Ascending aorta (tissue), 2 donors: ENCODE results near the gene GLYATL3. TPM values are rescaled to one million over a fixed set of nuclear protein-coding genes. Genes with fewer than 3 reads are reported as not detected.

Source experiments
- DNase-seq, 2 donors: peaks; one replicate each; pipeline ENCODE4 v3.0.0-alpha.2; 2019; ENCODE audit warnings: low spot score in 2 of 2
- H3K27ac ChIP-seq, 2 donors: fragments of 200-600 bp; sonication (generic); one replicate each; pipeline ENCODE4 v1.5.1; 2016 to 2017; ENCODE audit warnings: mild to moderate bottlenecking in 1 of 2
- H3K27me3 ChIP-seq: fragments of 200-600 bp; sonication (generic); one replicate; pipeline ENCODE4 v1.5.1; 2017
- H3K36me3 ChIP-seq, 2 donors: fragments of 200-600 bp; sonication (generic); one replicate each; pipeline ENCODE4 v1.5.1; 2016
- H3K4me1 ChIP-seq, 2 donors: fragments of 200-600 bp; sonication (generic); one replicate each; pipeline ENCODE4 v1.5.1; 2016 to 2017; ENCODE audit warnings: mild to moderate bottlenecking in 1 of 2
- H3K4me3 ChIP-seq, 2 donors: fragments of 200-600 bp; sonication (generic); one replicate each; pipeline ENCODE4 v1.5.1; 2016 to 2017; ENCODE audit warnings: mild to moderate bottlenecking in 1 of 2
- H3K9me3 ChIP-seq, 2 donors: fragments of 200-600 bp; sonication (generic); one replicate each; pipeline ENCODE4 v1.5.1; 2016
- CTCF ChIP-seq, 3 experiments: fragments of 200-600 bp in 2 of 3; fragments of 450-650 bp in 1 of 3; sonication (generic) in 2 of 3; IDR thresholded peaks; one replicate each; pipeline ENCODE4 v1.5.1; 2016 to 2019; ENCODE audit warnings: antibody characterized with exemption in 3 of 3, mild to moderate bottlenecking in 1 of 3, moderate library complexity in 1 of 3
- intact Hi-C: fragments of 100-400 bp; cut with DNase I; formaldehyde crosslinking; loops from one replicate; pipeline ENCODE4 v1.15.1; 2023
- total RNA-seq: library from RNA; depleted of rRNA; stranded (reverse); fragments of >200 nt; gene quantifications from one replicate; pipeline ENCODE4 v1.1.0, GENCODE V29; 2016

GLYATL3 gene
- total RNA-seq, 1 donor from 2014 or later = not detected

GRCh38 chr6:49506569-49507111 lies 6.9 kb downstream of the GLYATL3 start:
- TF ChIP-seq CTCF (IDR thresholded peaks at IDR 0.05) = no peak
- Histone ChIP-seq H3K4me3 (no peak overlapping the region), H3K9me3 (no peaks in the 10 kb centered on the region), H3K4me1 (no peaks in the 10 kb centered on the region), H3K27me3 (no peaks in the 10 kb centered on the region), H3K36me3 (no peaks in the 10 kb centered on the region), H3K27ac (no peak overlapping the region)
- DNase-seq = no peak
- intact Hi-C loops = no loop called here

GRCh38 chr6:49509342-49509741 lies 9.6 kb downstream of the GLYATL3 start:
- Histone ChIP-seq H3K27ac (no peak overlapping the region), H3K27me3 (no peaks in the 10 kb centered on the region), H3K36me3 (no peaks in the 10 kb centered on the region), H3K4me1 (no peaks in the 10 kb centered on the region), H3K4me3 (no peak overlapping the region), H3K9me3 (no peaks in the 10 kb centered on the region)
- TF ChIP-seq CTCF (IDR thresholded peaks at IDR 0.05) = no peak
- DNase-seq = no peak
- intact Hi-C loops = no loop called here

GRCh38 chr6:49513153-49513989 lies 13.6 kb downstream of the GLYATL3 start:
- Histone ChIP-seq H3K9me3 (no peaks in the 10 kb centered on the region), H3K27me3 (no peaks in the 10 kb centered on the region), H3K4me3 (no peak overlapping the region), H3K4me1 (no peaks in the 10 kb centered on the region), H3K36me3 (no peaks in the 10 kb centered on the region), H3K27ac (no peak overlapping the region)
- no peak for DNase-seq
- intact Hi-C loops = no loop called here
- TF ChIP-seq CTCF (IDR thresholded peaks at IDR 0.05) = no peak

GRCh38 chr6:49514571-49515484 lies 15.1 kb downstream of the GLYATL3 start:
- Histone ChIP-seq H3K4me3 (no peak overlapping the region), H3K4me1 (no peaks in the 10 kb centered on the region), H3K27ac (no peak overlapping the region), H3K9me3 (no peaks in the 10 kb centered on the region), H3K36me3 (no peaks in the 10 kb centered on the region), H3K27me3 (no peaks in the 10 kb centered on the region)
- TF ChIP-seq CTCF (IDR thresholded peaks at IDR 0.05) = no peak
- intact Hi-C loops = no loop called here
- no peak for DNase-seq

GRCh38 chr6:49515485-49516146 lies 15.9 kb downstream of the GLYATL3 start:
- Histone ChIP-seq H3K4me1 (no peaks in the 10 kb centered on the region), H3K4me3 (no peak overlapping the region), H3K36me3 (no peaks in the 10 kb centered on the region), H3K27me3 (no peaks in the 10 kb centered on the region), H3K27ac (no peak overlapping the region), H3K9me3 (no peaks in the 10 kb centered on the region)
- intact Hi-C loops = no loop called here
- no peak for DNase-seq
- TF ChIP-seq CTCF (IDR thresholded peaks at IDR 0.05) = no peak
